NK-92 treated with Interleukin-12 subunit alpha and Interleukin-12 subunit beta, amount 100 ng/mL, for 24 hours (cell line): Measurements from ENCODE around the gene ZMYM2.
"Not testable (repeated sequence)": the region's sequence is repeated elsewhere in the genome, so short reads cannot be mapped to it uniquely, and the experiment has no call there.

ENCODE experiments used
- DNase-seq: peaks from one replicate; lab custom pipeline; 2025; lab: John Stamatoyannopoulos, UW

Gene ZMYM2

DNA sequence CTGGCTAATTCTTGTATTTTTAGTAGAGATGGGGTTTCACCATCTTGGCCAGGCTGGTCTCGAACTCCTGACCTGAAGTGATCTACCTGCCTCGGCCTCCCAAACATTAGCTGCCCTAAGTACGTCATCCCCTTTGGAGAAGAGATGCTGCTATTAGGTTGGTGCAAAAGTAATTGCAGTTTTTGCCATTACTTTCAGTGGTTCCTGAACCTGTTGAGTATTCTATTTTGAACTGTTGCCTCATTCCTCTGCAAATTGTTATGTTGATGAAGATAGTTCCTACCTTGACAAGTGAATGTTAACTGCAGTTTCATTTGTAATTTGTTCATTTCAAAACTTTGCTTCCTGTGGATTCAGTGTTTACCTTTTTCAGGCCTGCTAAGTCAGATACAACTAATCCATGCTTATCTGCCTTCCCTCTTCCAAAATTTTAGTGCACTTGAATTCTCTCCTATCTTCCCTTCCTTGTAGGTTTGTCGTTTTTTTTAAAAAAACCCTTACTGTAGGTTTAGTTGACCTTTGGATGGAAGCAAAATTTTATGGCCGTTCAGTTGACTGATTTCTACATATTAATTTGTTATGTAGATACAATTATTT is 24.0 kb downstream of the ZMYM2 start:
- no peak for DNase-seq

DNA sequence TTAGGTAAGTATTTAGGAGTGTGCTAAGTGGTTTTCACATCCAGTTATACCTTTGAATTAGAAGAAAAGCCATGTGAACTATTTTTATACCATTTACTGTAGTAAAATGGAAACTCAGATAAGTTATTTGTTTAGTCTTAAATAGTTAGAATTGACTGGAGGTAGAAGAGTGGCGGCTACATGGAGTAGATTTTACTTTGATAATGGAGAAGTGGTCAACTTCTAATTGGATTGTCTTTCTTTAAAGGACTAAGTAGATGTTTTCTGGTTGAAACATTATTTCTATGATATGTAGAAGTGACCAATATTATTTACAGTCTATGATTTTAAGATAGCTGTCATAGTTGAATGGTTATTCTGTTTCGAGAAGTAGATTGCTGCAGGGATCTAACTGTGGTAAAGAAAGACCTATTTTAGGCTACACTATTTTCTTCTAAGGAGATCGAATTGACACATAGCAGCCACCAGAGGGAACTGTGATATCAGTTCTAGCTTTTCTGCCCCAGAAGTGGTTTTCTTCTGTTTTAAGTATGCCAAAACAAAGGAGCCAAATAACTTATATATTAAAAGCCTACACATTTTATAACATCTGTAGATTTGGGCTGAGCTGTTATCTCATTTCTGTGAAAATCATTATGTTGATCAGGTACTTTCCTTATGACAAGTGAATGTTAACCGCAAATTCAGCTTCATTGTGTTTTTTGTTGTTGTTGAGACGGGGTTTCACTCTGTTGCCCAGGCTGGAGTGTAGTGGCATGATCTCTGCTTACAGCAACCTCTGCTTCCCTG is 26.1 kb downstream of the ZMYM2 start:
- no peak for DNase-seq

GRCh38 chr13:19985219-19985556 is 26.7 kb downstream of the ZMYM2 start:
- no peak for DNase-seq

DNA sequence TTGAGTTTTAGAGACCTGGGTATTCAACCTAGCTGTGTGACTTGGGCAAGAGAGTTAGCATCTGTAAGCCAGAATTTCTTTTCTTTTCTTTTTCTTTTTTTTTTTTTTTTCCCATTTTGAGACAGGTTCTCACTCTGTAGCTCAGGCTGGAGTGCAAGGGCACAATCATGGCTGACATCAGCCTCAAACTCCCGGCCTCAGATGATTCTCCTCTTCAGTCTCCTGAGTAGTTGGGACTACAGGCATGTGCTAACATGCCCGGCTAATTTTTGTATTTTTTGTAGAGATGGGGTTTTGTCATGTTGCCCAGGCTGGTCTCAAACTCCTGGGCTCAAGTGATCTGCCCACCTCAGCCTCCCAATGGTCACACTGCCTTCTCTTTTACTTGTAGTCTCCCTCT is 33.0 kb downstream of the ZMYM2 start:
- no peak for DNase-seq

DNA sequence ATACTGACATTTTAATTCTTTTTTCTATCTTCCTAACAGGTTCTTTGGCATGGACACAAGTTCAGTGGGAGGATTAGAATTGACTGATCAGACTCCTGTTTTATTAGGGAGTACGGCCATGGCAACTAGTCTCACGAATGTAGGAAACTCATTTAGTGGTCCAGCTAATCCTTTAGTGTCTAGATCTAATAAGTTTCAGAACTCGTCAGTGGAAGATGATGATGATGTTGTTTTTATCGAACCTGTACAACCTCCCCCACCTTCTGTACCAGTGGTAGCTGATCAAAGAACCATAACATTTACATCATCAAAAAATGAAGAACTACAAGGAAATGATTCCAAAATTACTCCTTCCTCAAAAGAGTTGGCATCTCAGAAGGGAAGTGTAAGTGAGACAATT is 34.5 kb downstream of the ZMYM2 start:
- DNase-seq, result no peak

GRCh38 chr13:19998960-19999359 is 40.4 kb downstream of the ZMYM2 start:
- DNase-seq, result no peak

DNA sequence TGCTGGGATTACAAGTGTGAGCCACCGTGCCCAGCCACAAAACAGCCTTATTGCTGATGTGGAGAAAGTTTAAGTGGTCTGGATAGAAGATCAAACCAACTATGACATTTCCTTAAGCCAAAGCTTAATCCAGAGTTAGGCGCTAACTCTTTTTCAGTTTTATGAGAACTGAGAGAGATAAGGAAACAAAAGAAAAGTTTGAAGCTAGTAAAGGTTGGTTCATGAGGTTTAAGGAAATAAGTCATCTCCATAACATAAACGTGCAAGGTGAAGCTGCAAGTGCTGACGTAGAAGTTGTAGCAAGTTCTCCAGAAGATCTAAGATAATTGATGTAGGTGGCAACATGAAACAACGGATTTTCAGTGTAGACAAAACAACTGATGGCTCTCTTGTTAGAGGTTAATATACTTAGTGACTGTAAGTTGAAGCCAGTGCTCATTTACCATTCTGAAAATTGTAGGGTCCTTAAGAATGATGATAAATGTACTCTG is 41.6 kb downstream of the ZMYM2 start:
- DNase-seq, result no peak

- DNase-seq, result no peak
Observed at GRCh38 chr13:20001366-20002190, 43.1 kb downstream of the ZMYM2 start.

GRCh38 chr13:20002787-20003186 is 44.3 kb downstream of the ZMYM2 start:
- no peak for DNase-seq

- DNase-seq, result no peak
Observed at GRCh38 chr13:20006206-20006605, 47.7 kb downstream of the ZMYM2 start.

DNA sequence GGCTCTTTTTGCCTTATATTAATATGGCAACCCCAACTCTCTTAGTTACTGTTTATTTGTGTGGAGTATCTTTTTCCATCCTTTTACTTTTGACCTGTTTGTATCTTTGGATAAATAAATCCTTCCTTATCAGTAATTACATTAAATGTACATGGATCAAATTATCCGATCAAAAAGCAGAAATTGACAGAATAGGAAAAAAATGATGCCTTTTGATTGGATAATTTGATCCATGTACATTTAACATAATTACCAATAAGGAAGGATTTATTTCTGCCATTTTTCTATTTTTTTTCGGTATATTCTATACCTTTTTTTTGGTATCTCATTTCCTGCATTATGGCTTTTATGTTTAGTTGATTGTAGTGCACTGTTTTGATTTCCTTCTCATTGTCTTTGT is 57.2 kb downstream of the ZMYM2 start:
- DNase-seq, result no peak

- DNase-seq, result no peak
Observed at GRCh38 chr13:20016649-20017364, 58.3 kb downstream of the ZMYM2 start.

GRCh38 chr13:20017365-20017711 is 58.8 kb downstream of the ZMYM2 start:
- no peak for DNase-seq

- no peak for DNase-seq
Observed at GRCh38 chr13:20019043-20019442, 60.5 kb downstream of the ZMYM2 start.

GRCh38 chr13:20024702-20025101 is 66.2 kb downstream of the ZMYM2 start:
- DNase-seq, result no peak

GRCh38 chr13:20028953-20029352 is 70.4 kb downstream of the ZMYM2 start:
- DNase-seq, result no peak

DNA sequence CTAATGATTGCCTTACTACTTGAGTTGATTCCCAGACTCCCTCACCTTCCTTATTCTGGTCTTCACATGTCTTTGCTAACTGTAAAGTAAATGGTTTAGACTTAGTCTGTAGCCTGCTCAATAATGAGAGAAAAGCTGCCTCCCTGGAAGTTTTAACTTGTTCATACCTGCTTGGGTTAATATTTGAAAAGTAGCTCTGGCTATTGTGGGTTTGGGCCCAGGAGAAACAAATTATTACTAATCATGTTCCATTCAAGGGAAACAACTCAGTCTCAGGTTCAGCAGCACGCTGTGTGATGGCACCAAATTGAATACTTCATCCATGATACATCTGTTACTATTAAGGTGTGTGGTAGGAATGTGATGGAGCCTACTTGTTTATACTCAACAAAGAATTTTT is 75.0 kb downstream of the ZMYM2 start:
- DNase-seq, result no peak

GRCh38 chr13:20035130-20035529 is 76.6 kb downstream of the ZMYM2 start:
- no peak for DNase-seq

DNA sequence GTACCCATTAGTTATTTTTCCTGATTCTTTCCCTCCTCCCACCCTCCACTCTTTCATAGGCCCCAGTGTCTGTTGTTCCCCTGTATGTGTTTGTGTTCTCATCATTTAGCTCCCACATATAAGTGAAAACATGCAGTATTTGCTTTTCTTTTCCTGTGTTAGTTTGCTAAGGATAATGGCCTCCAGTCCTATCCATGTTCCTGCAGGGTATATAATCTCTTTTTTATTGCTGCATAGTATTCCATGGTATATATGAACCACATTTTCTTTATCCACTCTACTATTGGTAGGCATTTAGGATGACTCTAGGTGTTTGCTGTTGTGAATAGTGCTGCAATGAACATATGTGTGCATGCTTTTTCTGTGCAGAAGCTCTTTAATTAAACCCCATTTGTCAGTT is 79.4 kb downstream of the ZMYM2 start:
- DNase-seq, result no peak

- not testable (repeated sequence) for DNase-seq
Observed at GRCh38 chr13:20042603-20043002, 84.1 kb downstream of the ZMYM2 start.

DNA sequence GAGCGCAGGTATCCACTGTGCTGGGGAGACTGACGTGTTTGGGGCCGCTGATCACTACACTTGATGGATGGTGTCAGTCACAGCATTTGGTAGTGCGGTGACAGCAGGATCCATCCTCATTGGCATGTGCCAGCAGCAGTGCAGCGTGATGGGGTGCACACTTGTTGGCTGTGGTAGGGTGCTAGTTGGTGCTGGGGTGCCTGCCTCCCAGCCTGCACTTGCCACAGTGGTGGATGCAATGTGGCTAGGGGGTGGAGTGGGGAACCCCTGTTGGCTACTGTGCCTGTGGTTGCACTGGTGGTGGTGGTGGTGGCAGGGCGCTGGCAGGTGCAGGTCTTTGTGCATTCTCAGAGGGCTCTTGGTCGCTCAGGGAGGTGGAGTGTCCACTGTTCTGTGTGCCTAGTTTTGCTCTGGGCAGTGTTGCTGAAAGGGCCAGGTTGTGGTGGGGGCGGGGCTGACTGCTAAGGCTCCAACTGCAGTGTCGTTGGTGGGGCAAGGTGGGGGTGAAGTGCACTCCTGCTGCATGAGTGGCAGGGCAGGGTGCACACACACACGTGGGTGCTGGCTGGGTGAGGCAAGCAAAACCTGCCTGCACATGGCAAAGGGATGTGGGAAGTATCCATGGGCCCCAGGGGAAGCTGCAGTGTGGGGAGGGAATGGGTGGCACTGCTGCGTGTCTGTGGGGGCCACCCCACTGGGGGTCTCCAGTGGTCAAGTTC is 84.8 kb downstream of the ZMYM2 start:
- DNase-seq, result no peak

GRCh38 chr13:20044086-20044485 is 85.6 kb downstream of the ZMYM2 start:
- DNase-seq, result no peak
